NB4 (cell line): ENCODE measurements around the gene C16orf86.

Source experiments
- CTCF ChIP-seq: IDR thresholded peaks from one replicate; pipeline ENCODE4 v1.5.1; 2012; ENCODE audit warnings: low read depth, low read length
- MYC ChIP-seq: IDR thresholded peaks from 2 replicates; pipeline ENCODE4 v1.6.1; 2011; ENCODE audit warnings: low read depth, low read length

- TF ChIP-seq CTCF (no peak), MYC (no peak)
Measured at GRCh38 chr16:67653128-67653788, 13.4 kb upstream of the C16orf86 start.
